Activated T-helper 1 cell treated with anti-CD3 and anti-CD28 coated beads, Interleukin-12 subunit alpha, Interleukin-12 subunit beta, Interleukin-2, Interleukin-4 antibody, amounts not matched to agents 30 ng/mL and 10 ng/mL and 1 ng/mL, durations not matched to agents 14 hours and 24 hours and 36 hours (primary cell): ENCODE results near the gene CCDC17. TPM values are rescaled to one million over a fixed set of nuclear protein-coding genes. Genes with fewer than 3 reads are reported as not detected.
A peak's percentile ranks its signal among the peaks of the same experiment; 100 is the strongest.

ENCODE experiments used
- DNase-seq: peaks from one replicate; pipeline ENCODE4 v3.0.0; 2021; ENCODE audit warnings: low spot score
- H3K27ac Mint-ChIP-seq: one replicate; pipeline ENCODE4 v1.8.0; 2021; ENCODE audit warnings: mild to moderate bottlenecking, mixed read lengths
- H3K27me3 Mint-ChIP-seq: one replicate; pipeline ENCODE4 v1.8.0; 2022; ENCODE audit warnings: mild to moderate bottlenecking, moderate library complexity, mixed read lengths; ENCODE audit not compliant: insufficient read depth
- H3K36me3 Mint-ChIP-seq: one replicate; pipeline ENCODE4 v1.8.0; 2021; ENCODE audit warnings: low read depth, mixed read lengths
- H3K4me1 Mint-ChIP-seq: one replicate; pipeline ENCODE4 v1.8.0; 2021; ENCODE audit warnings: low read depth, mixed read lengths
- H3K4me3 Mint-ChIP-seq: one replicate; pipeline ENCODE4 v1.8.0; 2021; ENCODE audit warnings: mild to moderate bottlenecking, moderate library complexity, mixed read lengths
- H3K9me3 Mint-ChIP-seq: one replicate; pipeline ENCODE4 v1.8.0; 2021; ENCODE audit warnings: mixed read lengths
- intact Hi-C: fragments of 100-400 bp; cut with micrococcal nuclease; formaldehyde crosslinking; loops from one replicate; pipeline ENCODE4 v1.15.1; 2024
- total RNA-seq: library from RNA; stranded (reverse); gene quantifications from 2 replicates; pipeline ENCODE4 v1.2.3, GENCODE V29; 2022

The CCDC17 gene
- total RNA-seq, 1 donor from 2014 or later = 2.8 TPM

DNA sequence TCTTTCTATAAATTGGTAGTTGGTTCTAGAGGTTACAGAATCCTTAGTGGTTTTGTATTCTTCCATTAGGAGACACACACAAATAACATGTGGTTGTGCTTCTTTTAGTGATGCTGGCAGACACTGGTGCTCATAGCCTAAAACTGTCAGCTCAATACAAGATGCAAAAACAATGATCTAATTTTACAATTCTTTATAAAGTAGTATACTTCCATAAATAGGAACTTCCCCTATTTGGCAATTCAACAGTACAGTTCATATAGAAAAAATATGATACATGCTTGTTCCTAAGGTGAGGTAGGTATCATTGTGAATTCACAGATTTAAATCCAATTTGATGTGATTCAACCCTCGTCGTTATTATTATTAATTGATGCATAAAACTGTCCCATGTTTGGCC, 20.8 kb upstream of the CCDC17 start:
- DNase-seq = no peak
- Mint-ChIP-seq H3K9me3 (no peaks in the 10 kb centered on the region), H3K27me3 (no peaks in the 10 kb centered on the region), H3K27ac (no peak overlapping the region), H3K4me3 (no peak overlapping the region), H3K4me1 (no peaks in the 10 kb centered on the region), H3K36me3 (peaks cover 22% of the 10 kb centered on the region)
- intact Hi-C loops = loop anchor here (5.0 kb wide), 1 partner anchor 198 kb away; no protein-coding TSS in a partner anchor

DNA sequence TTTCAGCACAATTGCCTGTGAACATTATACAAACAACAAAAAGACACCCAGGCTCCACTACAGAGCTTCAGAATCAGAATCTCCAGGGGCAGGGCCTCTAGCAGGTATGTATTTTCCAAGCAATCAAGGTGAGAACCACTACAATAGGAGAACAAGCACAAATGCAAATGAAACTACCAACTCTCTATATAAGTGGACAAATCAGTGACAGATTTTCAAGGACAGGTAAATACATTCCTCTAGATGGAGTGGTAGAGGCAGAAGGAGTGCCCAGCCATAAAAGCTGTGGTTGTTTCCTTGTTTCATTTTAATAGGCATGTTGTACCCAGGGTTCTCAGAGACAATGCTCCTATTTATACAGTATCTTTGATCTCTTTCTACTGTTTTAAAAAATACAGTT, 20.1 kb upstream of the CCDC17 start:
- no peaks in the 10 kb centered on the region for H3K27me3 Mint-ChIP-seq
- H3K9me3 Mint-ChIP-seq = no peaks in the 10 kb centered on the region
- H3K27ac Mint-ChIP-seq = no peak overlapping the region
- H3K4me1 Mint-ChIP-seq = no peaks in the 10 kb centered on the region
- H3K36me3 Mint-ChIP-seq = peaks cover 21% of the 10 kb centered on the region
- no peak overlapping the region for H3K4me3 Mint-ChIP-seq
- DNase-seq = no peak
- intact Hi-C loops = no loop called here

- no peak overlapping the region for H3K27ac Mint-ChIP-seq
- no peaks in the 10 kb centered on the region for H3K9me3 Mint-ChIP-seq
- H3K4me3 Mint-ChIP-seq = no peak overlapping the region
- DNase-seq = no peak
- intact Hi-C loops = no loop called here
- H3K4me1 Mint-ChIP-seq = no peaks in the 10 kb centered on the region
- H3K27me3 Mint-ChIP-seq = no peaks in the 10 kb centered on the region
- peaks cover 20% of the 10 kb centered on the region for H3K36me3 Mint-ChIP-seq
These were observed 19.5 kb upstream of the CCDC17 start for GRCh38 chr1:45643321-45643720.

GRCh38 chr1:45640293-45640692, 16.4 kb upstream of the CCDC17 start:
- Mint-ChIP-seq H3K4me1 (no peaks in the 10 kb centered on the region), H3K9me3 (no peaks in the 10 kb centered on the region), H3K4me3 (no peak overlapping the region), H3K27ac (no peak overlapping the region), H3K36me3 (peaks cover 13% of the 10 kb centered on the region), H3K27me3 (no peaks in the 10 kb centered on the region)
- intact Hi-C loops = no loop called here
- DNase-seq = no peak

GRCh38 chr1:45635211-45635610, 11.4 kb upstream of the CCDC17 start:
- peaks cover 20% of the 10 kb centered on the region for H3K36me3 Mint-ChIP-seq
- intact Hi-C loops = no loop called here
- H3K27ac Mint-ChIP-seq = no peak overlapping the region
- no peak overlapping the region for H3K4me3 Mint-ChIP-seq
- H3K4me1 Mint-ChIP-seq = no peaks in the 10 kb centered on the region
- no peaks in the 10 kb centered on the region for H3K27me3 Mint-ChIP-seq
- DNase-seq = no peak
- H3K9me3 Mint-ChIP-seq = no peaks in the 10 kb centered on the region

GRCh38 chr1:45630429-45630828, 6.6 kb upstream of the CCDC17 start:
- no peak overlapping the region for H3K27ac Mint-ChIP-seq

GRCh38 chr1:45629035-45629434, 5.2 kb upstream of the CCDC17 start:
- H3K36me3 Mint-ChIP-seq = peaks cover 34% of the 10 kb centered on the region
- no peaks in the 10 kb centered on the region for H3K4me1 Mint-ChIP-seq
- H3K9me3 Mint-ChIP-seq = no peaks in the 10 kb centered on the region
- no peak overlapping the region for H3K27ac Mint-ChIP-seq
- H3K27me3 Mint-ChIP-seq = no peaks in the 10 kb centered on the region
- intact Hi-C loops = no loop called here
- no peak overlapping the region for H3K4me3 Mint-ChIP-seq
- DNase-seq = no peak

More at GRCh38 chr1:45630429-45630828, 6.6 kb upstream of the CCDC17 start:
- peaks cover 33% of the 10 kb centered on the region for H3K36me3 Mint-ChIP-seq
- no peak overlapping the region for H3K4me3 Mint-ChIP-seq
- intact Hi-C loops = no loop called here
- no peaks in the 10 kb centered on the region for H3K27me3 Mint-ChIP-seq
- no peak for DNase-seq
- no peaks in the 10 kb centered on the region for H3K4me1 Mint-ChIP-seq
- H3K9me3 Mint-ChIP-seq = no peaks in the 10 kb centered on the region

GRCh38 chr1:45622524-45623394, 1.1 kb downstream of the CCDC17 start:
- Mint-ChIP-seq H3K9me3 (no peaks in the 10 kb centered on the region), H3K27ac (no peak overlapping the region), H3K4me1 (no peaks in the 10 kb centered on the region), H3K4me3 (no peak overlapping the region), H3K36me3 (peaks cover 15% of the 10 kb centered on the region), H3K27me3 (no peaks in the 10 kb centered on the region)
- intact Hi-C loops = no loop called here
- DNase-seq = no peak

- no peaks in the 10 kb centered on the region for H3K27me3 Mint-ChIP-seq
- H3K27ac Mint-ChIP-seq = no peak overlapping the region
- no peak overlapping the region for H3K4me3 Mint-ChIP-seq
- no peaks in the 10 kb centered on the region for H3K4me1 Mint-ChIP-seq
- no peak for DNase-seq
- H3K36me3 Mint-ChIP-seq = peaks cover 15% of the 10 kb centered on the region
- H3K9me3 Mint-ChIP-seq = no peaks in the 10 kb centered on the region
- intact Hi-C loops = no loop called here
These were observed 1.8 kb downstream of the CCDC17 start for GRCh38 chr1:45621895-45622523.

- no peak for DNase-seq
- H3K4me3 Mint-ChIP-seq = no peak overlapping the region
- H3K9me3 Mint-ChIP-seq = no peaks in the 10 kb centered on the region
- H3K4me1 Mint-ChIP-seq = no peaks in the 10 kb centered on the region
- no peak overlapping the region for H3K27ac Mint-ChIP-seq
- H3K27me3 Mint-ChIP-seq = no peaks in the 10 kb centered on the region
- intact Hi-C loops = no loop called here
- peaks cover 14% of the 10 kb centered on the region for H3K36me3 Mint-ChIP-seq
These were observed 2.4 kb downstream of the CCDC17 start for GRCh38 chr1:45621501-45621836.

- no peak overlapping the region for H3K4me3 Mint-ChIP-seq
- H3K9me3 Mint-ChIP-seq = no peaks in the 10 kb centered on the region
- H3K4me1 Mint-ChIP-seq = no peaks in the 10 kb centered on the region
- H3K27ac Mint-ChIP-seq = peak overlapping the region; percentile 9
- H3K36me3 Mint-ChIP-seq = peaks cover 20% of the 10 kb centered on the region
- no peak for DNase-seq
- H3K27me3 Mint-ChIP-seq = no peaks in the 10 kb centered on the region
- intact Hi-C loops = no loop called here
These were observed 3.0 kb downstream of the CCDC17 start for GRCh38 chr1:45620588-45621500.

- no peaks in the 10 kb centered on the region for H3K4me1 Mint-ChIP-seq
- no peak for DNase-seq
- H3K27ac Mint-ChIP-seq = peak overlapping the region; percentile 11
- H3K4me3 Mint-ChIP-seq = no peak overlapping the region
- H3K36me3 Mint-ChIP-seq = peaks cover 28% of the 10 kb centered on the region
- intact Hi-C loops = no loop called here
- no peaks in the 10 kb centered on the region for H3K27me3 Mint-ChIP-seq
- H3K9me3 Mint-ChIP-seq = no peaks in the 10 kb centered on the region
These were observed 4.5 kb downstream of the CCDC17 start for GRCh38 chr1:45619149-45619921.
